ENCODE data around the gene P4HB. TPM values are rescaled to one million over a fixed set of nuclear protein-coding genes. Genes with fewer than 3 reads are reported as not detected.

P4HB gene
- total RNA-seq, 1 experiment from 2014 or later = 777 TPM

- intact Hi-C loops (cut with micrococcal nuclease; ENCODE audit: unreplicated experiment) = no loop called here
- BruUV-seq (replicated peaks) = no TSS peak
- no peak for TF ChIP-seq CTCF (IDR thresholded peaks at IDR 0.05; ENCODE audit: unreplicated experiment)
- CTCF ChIA-PET = interaction anchor here (0.5 kb wide), 1 partner anchor 925 kb away, joined by 3 read pairs; no protein-coding TSS in a partner anchor
- Mint-ChIP-seq H3K4me1 (ENCODE audit: low read depth, unreplicated experiment) (peaks cover 25% of the 10 kb centered on the region), H3K27ac (ENCODE audit: unreplicated experiment) (peak overlapping the region; percentile 90), H3K36me3 (ENCODE audit: insufficient read depth, unreplicated experiment) (peaks cover 94% of the 10 kb centered on the region), H3K4me3 (ENCODE audit: low read depth, unreplicated experiment) (peak overlapping the region; percentile 52), H3K27me3 (ENCODE audit: unreplicated experiment) (no peaks in the 10 kb centered on the region), H3K9me3 (ENCODE audit: low read depth, unreplicated experiment) (no peaks in the 10 kb centered on the region)
- peak; percentile 61 for DNase-seq
These were observed 7.0 kb upstream of the P4HB start for GRCh38 chr17:81867170-81867990.

DNA sequence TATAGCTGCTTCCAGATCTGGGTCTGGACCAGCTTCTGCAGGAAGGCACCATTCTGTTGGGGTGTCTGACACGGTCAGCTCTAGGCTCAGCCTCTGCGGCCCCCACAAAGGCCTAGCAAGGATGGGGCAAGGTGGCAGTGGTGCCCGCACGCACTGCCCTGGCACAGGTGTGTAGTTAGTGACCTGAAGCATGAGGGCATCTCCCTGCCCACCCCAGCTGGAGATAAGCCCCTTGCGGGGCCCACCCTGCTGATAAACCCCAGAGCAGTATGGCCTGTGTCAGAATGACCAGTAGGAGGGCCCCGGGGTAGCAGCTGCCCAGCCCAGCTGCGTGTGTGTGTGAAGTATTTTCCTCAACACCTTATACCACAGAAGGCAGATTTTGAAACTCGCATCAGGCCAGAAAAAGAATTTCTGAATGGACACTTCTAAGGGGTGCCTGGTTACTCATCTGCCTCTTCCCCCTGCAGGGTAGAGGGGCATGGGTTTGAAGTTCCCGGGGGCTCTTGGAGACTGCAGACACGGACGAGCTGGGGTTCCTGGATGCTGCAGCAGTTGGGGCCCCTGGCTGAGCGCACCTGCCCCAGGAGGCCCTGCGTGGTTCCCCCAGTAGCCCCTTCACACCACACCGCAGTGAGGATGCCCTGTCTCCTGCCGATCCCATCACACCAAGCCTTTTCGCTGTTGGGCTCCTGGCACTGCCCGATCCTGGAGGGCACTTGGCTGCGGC, 6.3 kb upstream of the P4HB start:
- DNase-seq = no peak
- peaks cover 25% of the 10 kb centered on the region for H3K4me1 Mint-ChIP-seq (ENCODE audit: low read depth, unreplicated experiment)
- no TSS peak for BruUV-seq (replicated peaks)
- no peaks in the 10 kb centered on the region for H3K27me3 Mint-ChIP-seq (ENCODE audit: unreplicated experiment)
- peak overlapping the region; percentile 90 for H3K27ac Mint-ChIP-seq (ENCODE audit: unreplicated experiment)
- TF ChIP-seq CTCF (IDR thresholded peaks at IDR 0.05; ENCODE audit: unreplicated experiment) = no peak
- H3K36me3 Mint-ChIP-seq (ENCODE audit: insufficient read depth, unreplicated experiment) = peaks cover 93% of the 10 kb centered on the region
- CTCF ChIA-PET = interaction anchor here (0.6 kb wide), 1 partner anchor 61 kb away, joined by 5 read pairs; the partner anchor contains the start of gene MAFG
- peak overlapping the region; percentile 50 for H3K4me3 Mint-ChIP-seq (ENCODE audit: low read depth, unreplicated experiment)
- intact Hi-C loops (cut with micrococcal nuclease; ENCODE audit: unreplicated experiment) = no loop called here
- H3K9me3 Mint-ChIP-seq (ENCODE audit: low read depth, unreplicated experiment) = no peaks in the 10 kb centered on the region

GRCh38 chr17:81865733-81866439, 5.6 kb upstream of the P4HB start:
- no TSS peak for BruUV-seq (replicated peaks)
- Mint-ChIP-seq H3K4me1 (ENCODE audit: low read depth, unreplicated experiment) (peaks cover 25% of the 10 kb centered on the region), H3K27ac (ENCODE audit: unreplicated experiment) (peak overlapping the region; percentile 89), H3K4me3 (ENCODE audit: low read depth, unreplicated experiment) (peak overlapping the region; percentile 50), H3K9me3 (ENCODE audit: low read depth, unreplicated experiment) (no peaks in the 10 kb centered on the region), H3K27me3 (ENCODE audit: unreplicated experiment) (no peaks in the 10 kb centered on the region), H3K36me3 (ENCODE audit: insufficient read depth, unreplicated experiment) (peaks cover 93% of the 10 kb centered on the region)
- intact Hi-C loops (cut with micrococcal nuclease; ENCODE audit: unreplicated experiment) = no loop called here
- CTCF ChIA-PET = interaction anchor here (1.1 kb wide), 1 partner anchor 157 kb away, joined by 3 read pairs; the partner anchor contains the start of genes CENPX and LRRC45
- DNase-seq = peak; percentile 89
- TF ChIP-seq CTCF (IDR thresholded peaks at IDR 0.05; ENCODE audit: unreplicated experiment) = no peak

- intact Hi-C loops (cut with micrococcal nuclease; ENCODE audit: unreplicated experiment) = no loop called here
- Mint-ChIP-seq H3K4me1 (ENCODE audit: low read depth, unreplicated experiment) (peaks cover 25% of the 10 kb centered on the region), H3K27me3 (ENCODE audit: unreplicated experiment) (no peaks in the 10 kb centered on the region), H3K9me3 (ENCODE audit: low read depth, unreplicated experiment) (no peaks in the 10 kb centered on the region), H3K27ac (ENCODE audit: unreplicated experiment) (peak overlapping the region; percentile 89), H3K36me3 (ENCODE audit: insufficient read depth, unreplicated experiment) (peaks cover 95% of the 10 kb centered on the region), H3K4me3 (ENCODE audit: low read depth, unreplicated experiment) (peak overlapping the region; percentile 50)
- no TSS peak for BruUV-seq (replicated peaks)
- DNase-seq = no peak
- TF ChIP-seq CTCF (IDR thresholded peaks at IDR 0.05; ENCODE audit: unreplicated experiment) = no peak
- CTCF ChIA-PET = interaction anchor here (1.1 kb wide), 1 partner anchor 158 kb away, joined by 3 read pairs; the partner anchor contains the start of genes CENPX and LRRC45
These were observed 5.0 kb upstream of the P4HB start for GRCh38 chr17:81865358-81865732.
